Measurements from ENCODE around the gene PLCB4.

PLCB4 gene

GRCh38 chr20:9078826-9079731 lies 10.2 kb downstream of the PLCB4 start:
- Histone ChIP-seq H3K27ac (ENCODE audit: extremely low read depth, low read depth, low read length) (no peak overlapping the region), H3K36me3 (ENCODE audit: control insufficient read depth in 2 of 2, insufficient read depth in 1 of 2, low read length in 2 of 2) (no peaks in the 10 kb centered on the region), H3K9me3 (ENCODE audit: control insufficient read depth, insufficient read depth, low read depth, low read length) (no peaks in the 10 kb centered on the region), H3K4me3 (ENCODE audit: low read depth, low read length) (no peak overlapping the region), H3K4me1 (ENCODE audit: control insufficient read depth, insufficient read depth, low read length) (peaks cover 11% of the 10 kb centered on the region)
- TF ChIP-seq ZNF544 (tag by site-specific recombination; IDR thresholded peaks at IDR 0.05) (no peak), ZNF404 (tag by site-specific recombination; IDR thresholded peaks at IDR 0.05) (no peak), ZNF704 (tag by site-specific recombination; IDR thresholded peaks at IDR 0.05) (no peak), ZNF514 (tag by site-specific recombination; IDR thresholded peaks at IDR 0.05) (no peak)
- ChIA-PET CTCF (interaction anchor here (0.7 to 1.9 kb wide), 2 partner anchors 225 to 285 kb away, joined by 3 to 5 read pairs; no protein-coding TSS in a partner anchor), POLR2A (interaction anchor here (0.9 kb wide), 1 partner anchor 10 kb away, joined by 4 read pairs; the partner anchor contains the start of gene PLCB4)

- POLR2A ChIA-PET, result no interaction called here
- no peak for TF ChIP-seq ZBTB1 (tag by site-specific recombination; IDR thresholded peaks at IDR 0.05)
- no peak for TF ChIP-seq ZNF561 (tag by site-specific recombination; IDR thresholded peaks at IDR 0.05; ENCODE audit: borderline replicate concordance)
- no peak for TF ChIP-seq ZNF843 (tag by site-specific recombination; IDR thresholded peaks at IDR 0.05)
- no peak for TF ChIP-seq ZNF239 (tag by site-specific recombination; IDR thresholded peaks at IDR 0.05)
- no peak for TF ChIP-seq ZNF521 (tag by site-specific recombination; IDR thresholded peaks at IDR 0.05)
- TF ChIP-seq ZNF544 (tag by site-specific recombination; IDR thresholded peaks at IDR 0.05), result no peak
- no peak for TF ChIP-seq ZNF398 (tag by site-specific recombination; IDR thresholded peaks at IDR 0.05)
- no peak for TF ChIP-seq ZNF114 (tag by site-specific recombination; IDR thresholded peaks at IDR 0.05)
Measured at GRCh38 chr20:9081423-9081966, 12.6 kb downstream of the PLCB4 start.

GRCh38 chr20:9082741-9083140 lies 13.9 kb downstream of the PLCB4 start:
- Histone ChIP-seq H3K36me3 (ENCODE audit: control insufficient read depth in 2 of 2, insufficient read depth in 1 of 2, low read length in 2 of 2) (no peaks in the 10 kb centered on the region), H3K9me3 (ENCODE audit: control insufficient read depth, insufficient read depth, low read depth, low read length) (no peaks in the 10 kb centered on the region), H3K27ac (ENCODE audit: extremely low read depth, low read depth, low read length) (no peak overlapping the region), H3K4me1 (ENCODE audit: control insufficient read depth, insufficient read depth, low read length) (peaks cover 9% of the 10 kb centered on the region), H3K4me3 (ENCODE audit: low read depth, low read length) (no peak overlapping the region)
- ChIA-PET CTCF (no interaction called here), POLR2A (no interaction called here)
- TF ChIP-seq ZNF350 (tag by site-specific recombination; IDR thresholded peaks at IDR 0.05) (no peak), ZBTB17 (tag by site-specific recombination; IDR thresholded peaks at IDR 0.05) (no peak), KLF9 (tag by site-specific recombination; IDR thresholded peaks at IDR 0.05; ENCODE audit: low read depth) (no peak), AEBP2 (tag by site-specific recombination; IDR thresholded peaks at IDR 0.05; ENCODE audit: borderline replicate concordance) (no peak), WT1 (tag by site-specific recombination; IDR thresholded peaks at IDR 0.05) (no peak), ZNF521 (tag by site-specific recombination; IDR thresholded peaks at IDR 0.05) (no peak), ZNF449 (tag by site-specific recombination; IDR thresholded peaks at IDR 0.05) (no peak), GLIS2 (tag by site-specific recombination; IDR thresholded peaks at IDR 0.05) (no peak), ZNF394 (tag by site-specific recombination; IDR thresholded peaks at IDR 0.05; ENCODE audit: borderline replicate concordance) (no peak), ZNF701 (tag by site-specific recombination; IDR thresholded peaks at IDR 0.05) (no peak), ZNF658 (tag by site-specific recombination; IDR thresholded peaks at IDR 0.05) (no peak)

More at GRCh38 chr20:9081423-9081966, 12.6 kb downstream of the PLCB4 start:
- CTCF ChIA-PET, result interaction anchor here (1.9 kb wide), 1 partner anchor 228 kb away, joined by 5 read pairs; no protein-coding TSS in a partner anchor
- Histone ChIP-seq H3K27ac (ENCODE audit: extremely low read depth, low read depth, low read length) (no peak overlapping the region), H3K36me3 (ENCODE audit: control insufficient read depth in 2 of 2, insufficient read depth in 1 of 2, low read length in 2 of 2) (no peaks in the 10 kb centered on the region), H3K4me1 (ENCODE audit: control insufficient read depth, insufficient read depth, low read length) (peaks cover 9% of the 10 kb centered on the region), H3K9me3 (ENCODE audit: control insufficient read depth, insufficient read depth, low read depth, low read length) (no peaks in the 10 kb centered on the region), H3K4me3 (ENCODE audit: low read depth, low read length) (no peak overlapping the region)

Measured in HEK293 (cell line).